Measurements from ENCODE around the gene FRMD4B. TPM values are rescaled to one million over a fixed set of nuclear protein-coding genes. Genes with fewer than 3 reads are reported as not detected.

FRMD4B gene
- total RNA-seq, 1 donor from 2014 or later = 16.1 TPM

DNA sequence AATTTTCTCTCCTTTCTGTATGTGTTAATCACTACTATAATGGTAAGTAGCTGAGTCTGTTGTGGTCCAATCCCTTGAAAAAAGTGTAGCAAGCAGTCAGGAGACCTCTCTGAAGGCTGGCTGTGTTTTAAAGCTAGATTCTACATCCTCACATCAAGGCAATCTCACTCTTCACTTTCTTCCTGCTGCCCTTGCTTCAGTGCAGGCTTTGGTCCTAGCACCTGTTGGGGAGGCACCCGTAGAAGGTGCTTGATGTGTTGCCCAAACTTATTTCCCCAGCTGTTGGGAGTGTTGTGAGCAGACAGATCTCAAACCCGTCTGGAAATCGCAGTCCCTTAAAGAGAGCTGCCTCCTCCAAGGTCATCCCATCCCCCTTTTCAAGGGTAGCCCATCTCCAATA lies 8.6 kb downstream of the FRMD4B start:
- intact Hi-C loops (cut with micrococcal nuclease) = no loop called here
- Histone ChIP-seq H3K27ac (replicated peaks) (no peak overlapping the region), H3K9me3 (replicated peaks) (no peaks in the 10 kb centered on the region), H3K4me3 (no peak overlapping the region), H3K36me3 (no peaks in the 10 kb centered on the region), H3K27me3 (ENCODE audit: low read depth) (no peaks in the 10 kb centered on the region), H3K4me1 (peaks cover 18% of the 10 kb centered on the region)
- DNase-seq = no peak
- TF ChIP-seq CTCF (IDR thresholded peaks at IDR 0.05; ENCODE audit: borderline replicate concordance) = no peak

GRCh38 chr3:69376731-69377130 lies 9.2 kb downstream of the FRMD4B start:
- no peak overlapping the region for H3K4me3 ChIP-seq
- H3K27me3 ChIP-seq (ENCODE audit: low read depth) = no peaks in the 10 kb centered on the region
- H3K9me3 ChIP-seq (replicated peaks) = no peaks in the 10 kb centered on the region
- no peak for TF ChIP-seq CTCF (IDR thresholded peaks at IDR 0.05; ENCODE audit: borderline replicate concordance)
- H3K4me1 ChIP-seq = peaks cover 21% of the 10 kb centered on the region
- no peak overlapping the region for H3K27ac ChIP-seq (replicated peaks)
- no peaks in the 10 kb centered on the region for H3K36me3 ChIP-seq
- intact Hi-C loops (cut with micrococcal nuclease) = no loop called here
- no peak for DNase-seq

DNA sequence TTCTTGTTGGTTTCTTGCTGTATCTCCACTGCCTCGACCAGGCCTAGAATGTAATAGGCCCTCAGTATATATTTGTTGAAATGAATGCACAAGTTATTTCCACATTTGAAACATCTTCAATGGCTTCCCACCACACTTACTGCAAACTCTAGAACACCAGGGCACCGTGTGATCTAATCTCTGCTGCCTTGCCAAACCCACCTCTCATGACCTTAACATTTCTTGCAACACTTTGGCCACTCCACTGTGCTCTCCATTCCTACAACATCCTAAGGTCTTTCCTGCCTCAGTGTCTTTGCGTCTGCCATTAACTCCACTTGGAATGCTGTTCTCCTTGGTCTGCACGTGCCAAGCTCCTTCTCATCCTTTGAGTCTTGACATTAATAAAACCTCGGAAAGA lies 14.1 kb downstream of the FRMD4B start:
- H3K9me3 ChIP-seq (replicated peaks) = no peaks in the 10 kb centered on the region
- intact Hi-C loops (cut with micrococcal nuclease) = no loop called here
- no peaks in the 10 kb centered on the region for H3K27me3 ChIP-seq (ENCODE audit: low read depth)
- peak overlapping the region; percentile 84 for H3K27ac ChIP-seq (replicated peaks)
- TF ChIP-seq CTCF (IDR thresholded peaks at IDR 0.05; ENCODE audit: borderline replicate concordance) = no peak
- DNase-seq = no peak
- peaks cover 47% of the 10 kb centered on the region for H3K4me1 ChIP-seq
- H3K36me3 ChIP-seq = no peaks in the 10 kb centered on the region
- H3K4me3 ChIP-seq = no peak overlapping the region

- no peaks in the 10 kb centered on the region for H3K36me3 ChIP-seq
- intact Hi-C loops (cut with micrococcal nuclease) = no loop called here
- no peak for DNase-seq
- no peak for TF ChIP-seq CTCF (IDR thresholded peaks at IDR 0.05; ENCODE audit: borderline replicate concordance)
- no peaks in the 10 kb centered on the region for H3K27me3 ChIP-seq (ENCODE audit: low read depth)
- H3K27ac ChIP-seq (replicated peaks) = peak overlapping the region; percentile 84
- peaks cover 47% of the 10 kb centered on the region for H3K4me1 ChIP-seq
- H3K4me3 ChIP-seq = no peak overlapping the region
- no peaks in the 10 kb centered on the region for H3K9me3 ChIP-seq (replicated peaks)
Measured at GRCh38 chr3:69370901-69371301, 15.0 kb downstream of the FRMD4B start.

- peak overlapping the region; percentile 46 for H3K4me3 ChIP-seq
- DNase-seq = peak; percentile 88
- no peaks in the 10 kb centered on the region for H3K36me3 ChIP-seq
- TF ChIP-seq CTCF (IDR thresholded peaks at IDR 0.05; ENCODE audit: borderline replicate concordance) = no peak
- H3K27ac ChIP-seq (replicated peaks) = peak overlapping the region; percentile 84
- no peaks in the 10 kb centered on the region for H3K27me3 ChIP-seq (ENCODE audit: low read depth)
- peaks cover 47% of the 10 kb centered on the region for H3K4me1 ChIP-seq
- H3K9me3 ChIP-seq (replicated peaks) = no peaks in the 10 kb centered on the region
- intact Hi-C loops (cut with micrococcal nuclease) = no loop called here
Measured at GRCh38 chr3:69370156-69370883, 15.6 kb downstream of the FRMD4B start.
